ENCODE results near the gene KNDC1.

DNA sequence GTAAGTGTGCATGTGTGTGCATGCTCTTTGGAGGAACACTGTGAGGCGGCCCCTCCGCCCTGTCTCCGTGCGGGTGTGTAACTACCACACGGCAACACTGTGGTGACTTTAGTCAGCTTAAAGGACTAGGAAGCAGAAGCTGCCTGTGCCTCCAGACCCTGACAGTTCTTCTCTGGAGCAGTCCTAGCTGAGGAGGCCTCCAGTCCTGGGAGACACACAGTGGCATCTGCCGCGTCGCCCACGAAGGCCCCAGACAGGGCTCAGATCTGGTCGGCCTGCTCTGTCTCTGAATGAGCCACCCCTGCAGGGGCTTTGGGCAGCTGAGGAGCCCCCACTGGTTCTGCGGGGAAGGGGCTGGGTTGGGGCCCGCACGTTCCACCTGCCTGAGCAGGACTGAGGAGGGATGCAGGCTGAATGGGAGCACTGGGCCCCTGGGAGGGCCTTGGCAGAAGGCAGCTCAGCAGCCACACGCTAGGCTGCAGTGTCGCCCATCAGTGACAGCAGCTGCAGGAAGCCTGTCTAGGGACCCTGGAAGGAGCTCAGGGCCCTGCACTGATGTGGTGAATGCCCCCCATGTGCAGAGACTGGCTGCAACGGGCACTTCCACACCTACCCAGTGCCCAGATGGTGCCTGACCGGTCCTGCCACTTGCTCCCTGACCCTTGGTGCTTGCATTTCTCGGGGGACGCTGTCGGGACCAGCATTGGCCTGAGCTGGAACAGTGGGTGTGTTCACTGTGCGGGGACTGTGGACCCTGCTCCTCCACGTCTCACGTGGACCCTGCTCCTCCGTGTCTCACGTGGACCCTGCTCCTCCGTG, 27.3 kb upstream of the KNDC1 start:
- TF ChIP-seq, protein P1, sequence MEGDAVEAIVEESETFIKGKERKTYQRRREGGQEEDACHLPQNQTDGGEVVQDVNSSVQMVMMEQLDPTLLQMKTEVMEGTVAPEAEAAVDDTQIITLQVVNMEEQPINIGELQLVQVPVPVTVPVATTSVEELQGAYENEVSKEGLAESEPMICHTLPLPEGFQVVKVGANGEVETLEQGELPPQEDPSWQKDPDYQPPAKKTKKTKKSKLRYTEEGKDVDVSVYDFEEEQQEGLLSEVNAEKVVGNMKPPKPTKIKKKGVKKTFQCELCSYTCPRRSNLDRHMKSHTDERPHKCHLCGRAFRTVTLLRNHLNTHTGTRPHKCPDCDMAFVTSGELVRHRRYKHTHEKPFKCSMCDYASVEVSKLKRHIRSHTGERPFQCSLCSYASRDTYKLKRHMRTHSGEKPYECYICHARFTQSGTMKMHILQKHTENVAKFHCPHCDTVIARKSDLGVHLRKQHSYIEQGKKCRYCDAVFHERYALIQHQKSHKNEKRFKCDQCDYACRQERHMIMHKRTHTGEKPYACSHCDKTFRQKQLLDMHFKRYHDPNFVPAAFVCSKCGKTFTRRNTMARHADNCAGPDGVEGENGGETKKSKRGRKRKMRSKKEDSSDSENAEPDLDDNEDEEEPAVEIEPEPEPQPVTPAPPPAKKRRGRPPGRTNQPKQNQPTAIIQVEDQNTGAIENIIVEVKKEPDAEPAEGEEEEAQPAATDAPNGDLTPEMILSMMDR (IDR thresholded peaks at IDR 0.05): no peak
- no peak for TF ChIP-seq POLR2A (IDR thresholded peaks at IDR 0.05)
